Keratinocyte (primary cell): ENCODE data around the gene SUSD5. TPM values are rescaled to one million over a fixed set of nuclear protein-coding genes. Genes with fewer than 3 reads are reported as not detected.
"Not testable (repeated sequence)": the region's sequence is repeated elsewhere in the genome, so short reads cannot be mapped to it uniquely, and the experiment has no call there.

Source experiments
- DNase-seq: peaks from one replicate; pipeline ENCODE4 v3.0.0-alpha.2; 2011; ENCODE audit warnings: low read depth, missing footprints, low spot score
- FAIRE-seq: peaks from 2 replicates; lab custom pipeline; 2011; peaks lifted over from hg19 to GRCh38; lab: Jason Lieb, UNC
- H2AFZ ChIP-seq: 2 replicates; pipeline ENCODE4 v1.6.0; 2012; ENCODE audit warnings: low read length, control low read depth, inconsistent platforms; ENCODE audit not compliant: control insufficient read depth
- H3K27ac ChIP-seq: 2 replicates; pipeline ENCODE4 v1.5.1; 2011; ENCODE audit warnings: low read length; ENCODE audit not compliant: control insufficient read depth, insufficient read depth
- H3K27me3 ChIP-seq: 3 replicates; pipeline ENCODE4 v1.6.0; 2011; ENCODE audit warnings: low read length; ENCODE audit not compliant: control insufficient read depth, insufficient read depth; ENCODE audit errors: extremely low read depth
- H3K36me3 ChIP-seq, 2 experiments: 2 replicates in 1 of 2; 3 replicates in 1 of 2; pipeline ENCODE4 v1.5.1; 2011; ENCODE audit warnings: low read length in 2 of 2, mild to moderate bottlenecking in 1 of 2; ENCODE audit not compliant: control insufficient read depth in 2 of 2, insufficient read depth in 2 of 2; ENCODE audit errors: extremely low read depth in 1 of 2
- H3K4me1 ChIP-seq: 3 replicates; pipeline ENCODE4 v1.5.1; 2011; ENCODE audit warnings: low read length; ENCODE audit not compliant: control insufficient read depth, insufficient read depth; ENCODE audit errors: extremely low read depth
- H3K4me2 ChIP-seq: 3 replicates; pipeline ENCODE4 v1.6.0; 2011; ENCODE audit warnings: low read depth, low read length; ENCODE audit not compliant: control insufficient read depth, insufficient read depth; ENCODE audit errors: extremely low read depth
- H3K4me3 ChIP-seq, 3 experiments: fragments of 200-600 bp in 1 of 3; sonication (generic) in 1 of 3; 2 replicates in 2 of 3; 3 replicates in 1 of 3; pipeline ENCODE4 v1.5.1; 2011 to 2016; ENCODE audit warnings: low read length in 3 of 3, mild to moderate bottlenecking in 3 of 3, control low read depth in 2 of 3, inconsistent platforms in 1 of 3, low read depth in 1 of 3, mixed read lengths in 1 of 3, mixed run types in 1 of 3, moderate library complexity in 1 of 3; ENCODE audit not compliant: control insufficient read depth in 2 of 3, insufficient read depth in 2 of 3; ENCODE audit errors: extremely low read depth in 1 of 3
- H3K79me2 ChIP-seq: 2 replicates; pipeline ENCODE4 v1.6.0; 2012; ENCODE audit warnings: low read length; ENCODE audit not compliant: control insufficient read depth, insufficient read depth
- H3K9ac ChIP-seq: 3 replicates; pipeline ENCODE4 v1.6.0; 2011; ENCODE audit warnings: low read length; ENCODE audit not compliant: control insufficient read depth, insufficient read depth; ENCODE audit errors: extremely low read depth
- H3K9me1 ChIP-seq: 3 replicates; pipeline ENCODE4 v1.6.0; 2011; ENCODE audit warnings: low read length; ENCODE audit not compliant: control insufficient read depth, insufficient read depth; ENCODE audit errors: extremely low read depth
- H3K9me3 ChIP-seq: 2 replicates; pipeline ENCODE4 v1.5.1; 2012; ENCODE audit warnings: low read depth, low read length; ENCODE audit not compliant: control insufficient read depth
- H4K20me1 ChIP-seq: 3 replicates; pipeline ENCODE4 v1.6.0; 2011; ENCODE audit warnings: low read length; ENCODE audit not compliant: control insufficient read depth, insufficient read depth; ENCODE audit errors: extremely low read depth
- CTCF ChIP-seq, 3 experiments: IDR thresholded peaks in 1 of 3; conservative IDR thresholded peaks in 1 of 3; optimal IDR thresholded peaks in 1 of 3; 2 replicates in 2 of 3; 3 replicates in 1 of 3; pipeline versions ENCODE3 to v1.5.1; 2011; ENCODE audit warnings: low read length in 3 of 3, mild to moderate bottlenecking in 3 of 3, moderate library complexity in 2 of 3, control low read depth in 1 of 3, inconsistent platforms in 1 of 3; ENCODE audit not compliant: insufficient read depth in 2 of 3; ENCODE audit errors: extremely low read depth in 1 of 3
- EZH2 ChIP-seq: IDR thresholded peaks from one replicate; pipeline ENCODE4 v1.6.1; 2012; ENCODE audit warnings: inconsistent platforms, mild to moderate bottlenecking, low read length, moderate library complexity
- dilution Hi-C: fragments of 300-500 bp; cut with MboI; formaldehyde crosslinking; loops from one replicate; pipeline ENCODE4 v1.7.0; 2020; ENCODE audit warnings: low sequenced_read_pairs; ENCODE audit not compliant: extremely low pct_ligation_motif_present
- polyA plus RNA-seq, 5 experiments: library from polyadenylated mRNA; depleted of rRNA in 3 of 5; stranded (reverse) in 3 of 5; stranded (forward) in 1 of 5; unstranded in 1 of 5; fragments of >200 nt; gene quantifications; 1 replicate in 1 of 5; 2 replicates in 3 of 5; 3 replicates in 1 of 5; pipeline versions ENCODE4 v1.2.1 to v1.2.3, GENCODE V29; 2011 to 2012; ENCODE audit warnings: missing spikeins in 2 of 5, low read depth in 1 of 5, low replicate concordance in 1 of 5

Gene SUSD5
- polyA plus RNA-seq, 1 donor (not counting 4 experiments of a cell fraction or from before 2014, with no cell fraction given), result 0.05 TPM

- no peak overlapping the region for H3K9ac ChIP-seq
These were observed 53.2 kb downstream of the SUSD5 start for GRCh38 chr3:33165372-33165771.

GRCh38 chr3:33162621-33163020, 56.0 kb downstream of the SUSD5 start:
- H2AFZ ChIP-seq, H3K4me1 ChIP-seq, H3K4me2 ChIP-seq, H3K27ac ChIP-seq, H3K27me3 ChIP-seq, DNase-seq, H4K20me1 ChIP-seq, H3K9ac ChIP-seq, FAIRE-seq, H3K79me2 ChIP-seq, dilution Hi-C loops, H3K9me1 ChIP-seq, H3K4me3 ChIP-seq, H3K9me3 ChIP-seq, H3K36me3 ChIP-seq: not testable (repeated sequence)

More at GRCh38 chr3:33165372-33165771, 53.2 kb downstream of the SUSD5 start:
- DNase-seq, result no peak
- dilution Hi-C loops, result no loop called here
- no peak overlapping the region for H3K27ac ChIP-seq
- H3K4me1 ChIP-seq, result no peaks in the 10 kb centered on the region
- FAIRE-seq, result no peak
- peaks cover 1% of the 10 kb centered on the region for H3K27me3 ChIP-seq
- no peak overlapping the region for H2AFZ ChIP-seq
- no peaks in the 10 kb centered on the region for H3K9me1 ChIP-seq
- H3K36me3 ChIP-seq, result no peaks in the 10 kb centered on the region
- no peaks in the 10 kb centered on the region for H3K9me3 ChIP-seq
- no peak overlapping the region for H3K4me2 ChIP-seq
- H3K4me3 ChIP-seq, result no peak overlapping the region
- H3K79me2 ChIP-seq, result no peaks in the 10 kb centered on the region
- no peaks in the 10 kb centered on the region for H4K20me1 ChIP-seq
- no peak for TF ChIP-seq CTCF (optimal IDR thresholded peaks at IDR 0.05 in 1 of 3, IDR thresholded peaks at IDR 0.05 in 1 of 3, conservative IDR thresholded peaks at IDR 0.05 in 1 of 3; ENCODE audit: extremely low read depth in 1 of 3, insufficient read depth in 2 of 3, low read length in 3 of 3)
- TF ChIP-seq EZH2, result no peak

- H3K9me1 ChIP-seq, result no peaks in the 10 kb centered on the region
- no peak overlapping the region for H3K27ac ChIP-seq
- H3K4me3 ChIP-seq, result no peak overlapping the region
- no peak for DNase-seq
- no peak overlapping the region for H3K9ac ChIP-seq
- no peak for FAIRE-seq
- H4K20me1 ChIP-seq, result no peaks in the 10 kb centered on the region
- H3K36me3 ChIP-seq, result no peaks in the 10 kb centered on the region
- dilution Hi-C loops, result no loop called here
- no peaks in the 10 kb centered on the region for H3K9me3 ChIP-seq
- no peak overlapping the region for H2AFZ ChIP-seq
- peaks cover 3% of the 10 kb centered on the region for H3K27me3 ChIP-seq
- peaks cover 2% of the 10 kb centered on the region for H3K4me1 ChIP-seq
- H3K4me2 ChIP-seq, result no peak overlapping the region
- H3K79me2 ChIP-seq, result no peaks in the 10 kb centered on the region
- TF ChIP-seq CTCF (optimal IDR thresholded peaks at IDR 0.05 in 1 of 3, IDR thresholded peaks at IDR 0.05 in 1 of 3, conservative IDR thresholded peaks at IDR 0.05 in 1 of 3; ENCODE audit: extremely low read depth in 1 of 3, insufficient read depth in 2 of 3, low read length in 3 of 3), result no peak
- no peak for TF ChIP-seq EZH2
These were observed 58.6 kb downstream of the SUSD5 start for GRCh38 chr3:33159981-33160380.
